Measurements from ENCODE around the gene C12orf76. TPM values are rescaled to one million over a fixed set of nuclear protein-coding genes. Genes with fewer than 3 reads are reported as not detected.

The C12orf76 gene
- total and polyA plus RNA-seq, 10 of the 15 experiments (the other 5 are each of a cell fraction or from before 2014, with no cell fraction given), result 3.6 to 20.4 (median 10.7) TPM

- in situ Hi-C loops (cut with MboI), result no loop called here
- CTCF ChIA-PET, result interaction anchor here (0.9 to 1.6 kb wide), 2 partner anchors 13 to 46 kb away, joined by 4 to 8 read pairs; no protein-coding TSS in a partner anchor
- H3K4me1 ChIP-seq (ENCODE audit: control insufficient read depth, insufficient read depth, low read length), result peaks cover 18% of the 10 kb centered on the region
- H3K4me2 ChIP-seq (ENCODE audit: control insufficient read depth, insufficient read depth), result peak overlapping the region; percentile 46
- TF ChIP-seq MEF2A (IDR thresholded peaks at IDR 0.05; ENCODE audit: insufficient read depth, low read depth, low read length), result no peak
- 0 out of 2 replicates have a peak, but pooled peaks have one; percentile 30 for TF ChIP-seq HDAC2 (IDR thresholded peaks at IDR 0.05)
- H3K79me2 ChIP-seq (ENCODE audit: control insufficient read depth, insufficient read depth, low read length), result peaks cover 68% of the 10 kb centered on the region
- DNase-seq (ENCODE audit: low read depth, low spot score) (no peak), FAIRE-seq (no peak), ATAC-seq (no peak)
- peak overlapping the region; percentile 95 for H3K9ac ChIP-seq (ENCODE audit: control insufficient read depth, insufficient read depth, low read length)
- peak overlapping the region; percentile 99 for H2AFZ ChIP-seq (ENCODE audit: control insufficient read depth, low read depth, low read length)
- peak overlapping the region; percentile 99 for H3K27ac ChIP-seq (ENCODE audit: control insufficient read depth, insufficient read depth)
- H3K4me3 ChIP-seq, result peak overlapping the region; percentile 92
- intact Hi-C loops (cut with micrococcal nuclease; ENCODE audit: unreplicated experiment), result no loop called here
- H3K27me3 ChIP-seq (replicated peaks in 1 of 2; ENCODE audit: control insufficient read depth in 2 of 2, insufficient read depth in 2 of 2, low read length in 1 of 2), result no peaks in the 10 kb centered on the region
- POLR2A ChIA-PET, result interaction anchor here (0.9 to 4.6 kb wide), 6 partner anchors 10 to 116 kb away, joined by 3 to 40 read pairs (median 4); no protein-coding TSS in a partner anchor
- no peaks in the 10 kb centered on the region for H4K20me1 ChIP-seq (ENCODE audit: control insufficient read depth, insufficient read depth)
- H3K9me3 ChIP-seq (replicated peaks; ENCODE audit: control insufficient read depth, insufficient read depth, low read length), result no peaks in the 10 kb centered on the region
- peaks cover 0 to 5% of the 10 kb centered on the region in 2 experiments; a peak in 1 of 4 replicates for H3K36me3 ChIP-seq (ENCODE audit: control insufficient read depth in 2 of 2, insufficient read depth in 2 of 2, low read length in 1 of 2)
- RAD21 ChIA-PET (ENCODE audit: unreplicated experiment), result interaction anchor here (1.0 to 3.8 kb wide), 2 partner anchors 13 to 25 kb away, joined by 4 to 31 read pairs; no protein-coding TSS in a partner anchor
- WGBS (ENCODE audit: insufficient coverage, insufficient replicate concordance, low lambda C conversion rate, missing lambda C conversion rate), result 4% methylated on average over 9 of the region's 9 CpGs
- SMC1A ChIA-PET (ENCODE audit: uncharacterized antibody, unreplicated experiment), result interaction anchor here (0.5 to 3.7 kb wide), 11 partner anchors 11 to 512 kb away, joined by 3 to 32 read pairs (median 4); no protein-coding TSS in a partner anchor
- no TSS peak for BruUV-seq (replicated peaks)
These were observed 50.0 kb downstream of the C12orf76 start for GRCh38 chr12:109998241-109998903.

DNA sequence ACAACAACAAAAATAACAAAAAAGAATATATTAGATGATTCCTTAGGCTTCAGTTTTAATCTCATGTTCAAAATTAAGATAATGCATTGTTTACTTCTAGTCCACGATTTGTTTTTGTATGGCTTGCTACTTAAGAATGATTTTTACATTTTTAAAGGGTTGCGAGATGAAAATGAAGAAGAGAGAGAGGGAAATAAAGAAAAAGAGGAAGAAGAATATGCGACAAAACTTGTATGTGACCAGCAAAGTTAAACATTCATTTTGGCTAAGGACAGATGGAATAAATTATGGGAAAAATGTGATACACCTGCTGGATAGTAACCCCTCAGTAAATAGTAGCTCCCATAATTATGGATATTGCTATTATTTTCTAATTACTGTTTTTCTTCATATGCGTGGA, 50.9 kb downstream of the C12orf76 start:
- ChIA-PET POLR2A (interaction anchor here (1.1 to 4.6 kb wide), 2 partner anchors 14 to 21 kb away, joined by 4 to 40 read pairs; no protein-coding TSS in a partner anchor), RAD21 (ENCODE audit: unreplicated experiment) (interaction anchor here (3.8 kb wide), 1 partner anchor 14 kb away, joined by 31 read pairs; no protein-coding TSS in a partner anchor), SMC1A (ENCODE audit: uncharacterized antibody, unreplicated experiment) (interaction anchor here (1.1 to 3.7 kb wide), 5 partner anchors 10 to 26 kb away, joined by 3 to 32 read pairs (median 4); no protein-coding TSS in a partner anchor), CTCF (no interaction called here)
- H2AFZ ChIP-seq (ENCODE audit: control insufficient read depth, low read depth, low read length), result no peak overlapping the region
- ATAC-seq (no peak), DNase-seq (ENCODE audit: low read depth, low spot score) (no peak), FAIRE-seq (no peak)
- no TSS peak for BruUV-seq (replicated peaks)
- H4K20me1 ChIP-seq (ENCODE audit: control insufficient read depth, insufficient read depth), result no peaks in the 10 kb centered on the region
- H3K4me3 ChIP-seq, result no peak overlapping the region
- no peak overlapping the region for H3K9ac ChIP-seq (ENCODE audit: control insufficient read depth, insufficient read depth, low read length)
- intact Hi-C loops (cut with micrococcal nuclease; ENCODE audit: unreplicated experiment), result loop anchor here (2.0 kb wide), 1 partner anchor 51 kb away; the partner anchor contains the start of gene C12orf76
- peaks cover 68% of the 10 kb centered on the region for H3K79me2 ChIP-seq (ENCODE audit: control insufficient read depth, insufficient read depth, low read length)
- no peak overlapping the region for H3K27ac ChIP-seq (ENCODE audit: control insufficient read depth, insufficient read depth)
- H3K4me2 ChIP-seq (ENCODE audit: control insufficient read depth, insufficient read depth), result no peak overlapping the region
- 61% methylated on average over 4 of the region's 4 CpGs for WGBS (ENCODE audit: insufficient coverage, insufficient replicate concordance, low lambda C conversion rate, missing lambda C conversion rate)
- no peaks in the 10 kb centered on the region for H3K9me3 ChIP-seq (replicated peaks; ENCODE audit: control insufficient read depth, insufficient read depth, low read length)
- H3K36me3 ChIP-seq (ENCODE audit: control insufficient read depth in 2 of 2, insufficient read depth in 2 of 2, low read length in 1 of 2), result peaks cover 0 to 2% of the 10 kb centered on the region in 2 experiments; a peak in 1 of 4 replicates
- in situ Hi-C loops (cut with MboI), result no loop called here
- H3K4me1 ChIP-seq (ENCODE audit: control insufficient read depth, insufficient read depth, low read length), result peaks cover 11% of the 10 kb centered on the region; the same call in 1 of the 2 replicates
- H3K27me3 ChIP-seq (replicated peaks in 1 of 2; ENCODE audit: control insufficient read depth in 2 of 2, insufficient read depth in 2 of 2, low read length in 1 of 2), result no peaks in the 10 kb centered on the region
- no peak for TF ChIP-seq SREBF2 (IDR thresholded peaks at IDR 0.05; ENCODE audit: low read length)
- no peak for TF ChIP-seq ZBTB4 (CRISPR knock-in tag; IDR thresholded peaks at IDR 0.05)
- TF ChIP-seq ZBTB40 (IDR thresholded peaks at IDR 0.05; ENCODE audit: borderline replicate concordance), result no peak
- TF ChIP-seq SIX5 (IDR thresholded peaks at IDR 0.05; ENCODE audit: low read depth, low read length, severe bottlenecking), result no peak

All from GM12878 (cell line).